GM19397 (cell line): Measurements from ENCODE around the gene DCST1.

Experiments used
- ATAC-seq: cut with Tn5 transposase; IDR thresholded peaks from one replicate; pipeline ENCODE4 v1.9.1; 2021; ENCODE audit warnings: mild to moderate bottlenecking, moderate library complexity; ENCODE audit not compliant: unreplicated experiment

DCST1 gene

GRCh38 chr1:155070721-155071569 is 37.3 kb downstream of the DCST1 start:
- ATAC-seq: peak; percentile 80

DNA sequence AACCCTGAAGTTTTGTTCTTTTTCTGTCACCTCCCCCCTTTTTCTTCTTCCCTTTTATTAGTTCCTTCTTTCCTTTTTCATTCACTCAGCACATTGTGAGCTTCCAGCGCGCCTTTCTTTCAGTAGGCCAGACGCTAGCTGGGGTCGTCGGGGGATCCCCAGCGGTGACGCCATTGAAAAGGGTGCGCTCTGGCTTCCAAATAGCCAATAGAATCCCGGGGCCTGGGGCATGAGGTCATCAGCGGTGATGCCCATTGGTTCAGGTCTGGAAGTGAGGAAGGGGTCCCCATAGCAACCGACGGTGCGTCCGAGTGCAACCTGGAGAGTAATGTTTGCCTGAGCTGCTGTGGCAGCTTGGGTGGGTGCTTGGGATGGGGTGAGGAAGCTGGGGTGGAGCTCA is 38.1 kb downstream of the DCST1 start:
- no peak for ATAC-seq

- ATAC-seq: no peak
Observed at GRCh38 chr1:155072531-155073289, 39.1 kb downstream of the DCST1 start.

DNA sequence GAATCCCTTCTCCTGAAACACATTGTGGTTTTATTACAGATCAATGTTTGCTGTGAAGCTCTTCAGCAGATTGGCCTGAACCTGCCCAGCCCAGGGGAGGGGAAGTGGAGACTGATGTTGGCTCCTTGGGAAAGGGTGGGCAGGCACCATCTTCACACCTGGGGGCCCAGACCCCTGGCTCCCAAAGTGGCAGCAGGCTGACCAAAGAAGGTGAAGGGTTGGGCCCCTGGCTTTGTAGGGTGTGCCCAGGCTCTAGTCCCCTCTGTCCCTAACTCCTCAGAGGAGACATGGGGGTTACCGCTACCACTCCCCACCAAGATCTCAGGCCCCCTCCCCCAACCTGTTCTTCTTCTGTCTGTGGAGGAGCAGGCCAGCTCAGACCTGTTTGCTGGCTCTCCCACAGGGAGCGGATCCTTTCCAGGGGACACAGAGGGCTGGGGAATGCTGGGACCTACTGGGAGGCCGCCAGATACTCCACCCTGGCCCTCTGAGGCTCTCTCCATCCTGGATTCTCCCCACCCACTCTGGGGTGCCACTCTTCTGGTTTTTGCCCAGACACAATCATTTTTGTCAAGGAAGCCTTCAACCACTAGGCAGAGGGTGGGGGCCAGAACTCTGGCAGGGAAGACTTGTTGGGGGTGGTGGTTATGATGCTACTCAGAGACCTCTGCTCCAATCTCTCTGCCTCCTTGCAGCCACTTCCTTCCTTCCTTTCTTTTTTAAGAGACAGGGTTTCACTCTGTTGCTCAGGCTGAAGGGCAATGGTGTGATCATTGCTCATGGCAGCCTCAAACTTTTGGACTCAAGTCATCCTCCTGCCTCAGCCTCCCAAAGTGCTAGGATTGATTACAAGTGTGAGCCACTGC is 40.0 kb downstream of the DCST1 start:
- ATAC-seq: no peak

DNA sequence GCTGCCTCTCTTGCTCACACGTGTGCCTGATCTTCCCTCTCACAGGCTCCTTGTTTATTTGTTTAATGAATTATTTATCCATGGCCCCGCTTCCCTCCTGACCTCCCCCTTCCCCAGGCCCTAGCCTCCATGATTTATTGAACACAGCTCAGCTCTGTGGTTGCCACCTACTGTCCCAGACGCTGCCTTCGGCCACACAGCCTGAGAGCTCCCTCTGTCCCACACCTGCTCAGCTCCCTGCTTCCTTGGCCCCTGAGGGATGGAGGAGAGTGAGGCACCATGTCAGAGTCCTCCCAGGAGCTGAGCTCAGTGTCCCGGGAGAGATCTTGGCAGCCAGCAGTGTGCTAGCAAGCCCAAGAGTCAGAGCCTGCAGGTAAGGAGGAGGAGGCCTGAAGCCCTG is 41.9 kb downstream of the DCST1 start:
- ATAC-seq: no peak

- no peak for ATAC-seq
Observed at GRCh38 chr1:155076371-155076770, 42.7 kb downstream of the DCST1 start.

GRCh38 chr1:155077346-155077745 is 43.7 kb downstream of the DCST1 start:
- ATAC-seq: no peak

DNA sequence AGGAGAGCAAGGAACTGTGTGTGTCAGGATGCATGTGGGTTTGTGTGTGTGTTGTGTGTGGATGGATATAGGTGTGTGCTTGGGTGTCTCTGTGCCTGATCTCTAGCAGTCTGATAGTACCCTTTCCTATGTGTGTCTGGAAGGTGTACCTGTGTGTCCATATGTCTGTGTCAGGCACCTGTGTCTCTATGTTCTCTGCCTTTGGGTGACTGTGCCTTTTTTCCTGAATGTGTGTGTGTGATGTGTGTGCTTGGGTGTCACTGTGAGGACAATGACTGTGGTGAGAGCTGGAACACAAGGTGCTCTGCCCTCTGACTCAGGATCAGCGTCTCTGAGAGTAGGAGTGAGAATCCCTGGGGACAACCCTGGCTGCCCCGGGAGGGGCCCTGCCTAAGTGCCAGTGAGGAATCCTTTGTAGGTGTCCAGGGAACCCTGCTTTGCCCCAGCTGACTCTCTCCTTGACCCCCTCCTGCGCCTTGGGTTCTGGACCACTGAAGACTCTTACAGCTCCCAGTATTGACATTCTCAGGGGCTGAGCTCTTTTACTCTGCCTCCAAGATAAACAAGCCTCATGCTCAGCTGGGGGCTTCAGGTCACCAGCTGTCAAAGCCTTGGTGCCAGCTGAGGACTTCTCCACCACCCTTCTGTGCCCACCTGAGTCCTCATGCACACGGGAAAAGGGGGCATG is 44.3 kb downstream of the DCST1 start:
- ATAC-seq: no peak

GRCh38 chr1:155078469-155079209 is 45.0 kb downstream of the DCST1 start, which contains the start of gene EFNA3:
Gene EFNA3, plus strand, starts transcription at chr1:155078837. Its CDS starts 105 bp downstream, at chr1:155078942.
- ATAC-seq: no peak

DNA sequence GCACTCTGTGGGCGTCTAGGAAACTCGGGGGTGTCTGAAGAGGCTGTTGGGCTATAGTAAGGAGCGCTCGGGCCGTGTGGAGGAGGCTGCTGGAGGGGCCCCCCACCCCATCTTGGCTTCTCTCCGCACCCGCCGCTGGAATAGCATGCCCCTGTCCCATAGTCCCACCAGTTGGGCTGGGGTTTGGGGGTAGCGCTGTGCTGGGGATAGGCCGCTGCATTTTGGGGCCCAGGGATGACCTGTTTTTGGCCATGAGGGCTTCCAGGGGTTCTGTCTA is 45.5 kb downstream of the DCST1 start:
- ATAC-seq: no peak

DNA sequence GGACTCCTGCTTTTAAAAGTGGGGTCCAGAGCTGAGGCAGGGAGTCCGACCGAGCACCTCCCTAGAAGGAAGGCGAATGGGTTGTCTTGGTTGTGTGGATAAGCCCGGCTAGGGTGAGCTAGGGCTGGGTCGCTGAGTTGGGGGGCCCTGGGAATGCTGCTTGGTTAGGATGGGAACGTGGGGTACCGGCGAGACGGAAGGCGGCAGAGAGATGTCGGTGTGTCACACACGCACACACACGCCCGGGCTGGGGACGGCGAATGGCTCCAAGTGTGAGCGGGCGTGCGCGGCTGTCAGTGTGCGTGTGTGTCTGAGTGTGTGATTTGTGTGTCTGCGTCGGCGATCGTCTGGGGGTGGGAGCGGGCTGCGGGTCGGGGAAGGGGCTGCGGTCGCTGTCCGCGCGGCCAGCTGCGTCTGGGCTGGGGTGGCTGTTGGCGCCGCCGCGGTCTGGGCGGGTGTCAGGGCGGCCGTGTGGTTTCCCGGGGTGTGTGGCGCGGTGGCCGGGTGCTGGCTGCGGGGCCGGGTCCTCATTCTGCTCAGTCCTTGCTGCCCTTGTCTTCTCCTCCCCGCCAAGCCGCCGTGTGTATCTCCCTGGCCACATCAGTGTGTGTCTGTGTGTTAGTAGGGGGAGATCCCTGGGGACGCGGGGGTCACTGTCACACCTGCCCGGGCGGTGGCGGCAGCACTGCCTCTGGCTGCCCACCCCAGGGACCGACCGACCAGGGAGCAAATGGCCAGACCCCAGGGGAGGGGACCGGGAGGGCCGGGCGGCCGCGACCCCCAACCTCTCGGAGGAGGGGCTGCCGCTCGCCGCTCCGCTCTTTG is 46.1 kb downstream of the DCST1 start:
- no peak for ATAC-seq

DNA sequence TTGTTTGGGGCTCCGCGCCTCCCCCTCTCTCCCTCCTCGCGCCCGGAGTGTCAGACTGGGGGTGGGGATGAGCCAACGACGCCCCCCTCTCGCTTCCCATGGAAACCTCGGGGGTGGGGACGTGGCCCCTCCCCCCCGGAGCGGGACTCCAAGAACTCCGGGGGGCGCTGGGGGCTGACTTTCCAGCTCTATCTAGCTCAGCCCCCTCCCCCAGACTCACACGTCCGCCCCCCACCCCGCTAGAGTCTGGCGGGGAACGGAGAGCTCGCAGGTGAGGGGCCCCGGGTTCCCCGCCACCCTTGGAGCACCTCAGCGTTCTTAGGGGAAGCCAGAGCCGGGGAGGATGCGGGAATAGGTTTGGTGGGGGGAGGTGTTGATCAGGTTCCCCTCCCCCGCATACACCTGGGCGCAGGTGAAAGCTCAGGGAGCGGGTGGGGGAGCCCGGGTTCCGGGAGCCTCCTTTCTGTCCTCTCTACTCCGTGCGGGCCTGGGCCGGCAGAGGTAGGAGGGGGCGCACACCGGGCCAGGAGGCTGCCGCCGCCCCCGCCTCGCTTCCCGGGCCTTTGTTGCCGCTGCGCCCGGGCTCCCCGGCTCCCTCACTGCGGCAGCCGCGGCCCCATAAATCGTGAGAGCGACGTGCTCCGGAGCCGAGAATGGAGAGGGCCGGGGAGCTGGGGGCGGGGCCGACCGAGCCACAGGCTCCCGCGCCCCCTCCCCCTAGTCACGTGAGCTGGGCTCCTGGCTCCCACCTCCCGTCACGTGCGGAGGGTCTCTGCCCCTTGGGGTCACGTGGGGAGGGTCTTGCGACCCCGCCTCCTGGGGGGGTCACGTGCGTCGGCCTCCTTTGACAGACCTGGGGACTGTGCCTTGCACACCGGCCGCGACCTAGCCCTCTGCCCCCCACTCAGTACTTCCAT is 46.9 kb downstream of the DCST1 start:
- ATAC-seq: no peak

- ATAC-seq: no peak
Observed at GRCh38 chr1:155081472-155082300, 48.1 kb downstream of the DCST1 start.

GRCh38 chr1:155082301-155083051 is 48.9 kb downstream of the DCST1 start:
- no peak for ATAC-seq

DNA sequence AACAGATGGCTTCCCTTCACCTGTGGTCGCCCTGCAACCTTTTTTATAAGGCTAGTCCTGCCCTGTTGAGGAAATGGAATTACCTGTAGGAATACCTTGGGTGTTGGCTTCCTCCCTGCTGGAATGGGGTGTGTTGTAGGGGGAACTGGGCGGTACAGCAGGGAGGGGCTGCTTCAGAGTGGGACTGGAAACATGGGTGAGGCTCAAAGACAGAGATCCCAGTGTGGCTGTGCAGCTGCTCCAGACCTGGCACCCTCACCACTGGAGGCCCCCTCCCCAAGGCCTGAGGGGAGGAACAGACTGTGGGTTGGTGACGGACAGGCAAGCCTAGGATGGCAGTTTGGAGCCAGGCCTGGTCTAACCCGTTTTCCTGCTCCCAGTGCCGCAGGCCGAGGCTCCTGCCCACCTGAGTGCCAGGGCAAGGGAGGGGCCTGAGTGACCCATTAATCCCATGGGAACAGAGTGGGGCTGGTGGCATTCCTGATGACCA is 49.5 kb downstream of the DCST1 start:
- no peak for ATAC-seq
